GM12878 (cell line): ENCODE data around the gene IPPK. TPM values are rescaled to one million over a fixed set of nuclear protein-coding genes. Genes with fewer than 3 reads are reported as not detected.

Source experiments
- ATAC-seq: fragments of 200-7000 bp; cut with Tn5 transposase; 3 replicates; pipeline ENCODE4 v1.9.1; 2020; ENCODE audit warnings: mild to moderate bottlenecking, moderate library complexity
- BruUV-seq: library from RNA; stranded (reverse); fragments of 400-500 nt; replicated peaks from 2 replicates; lab custom pipeline; 2021; lab: Mats Ljungman, UMichigan
- CTCF ChIA-PET: fragments of 300-600 bp; sonication (Branson Sonifier 250); formaldehyde crosslinking; extraction: SDS; loops from one replicate; lab custom pipeline; 2021; ENCODE audit warnings: inconsistent platforms; lab: Yijun Ruan, JAX
- POLR2A ChIA-PET: fragments of 350-600 bp; formaldehyde crosslinking; extraction: SDS; loops from one replicate; lab custom pipeline; 2021; ENCODE audit warnings: inconsistent platforms; lab: Charles Lee
- RAD21 ChIA-PET: fragments of 300-600 bp; sonication (Branson Sonifier 250); formaldehyde crosslinking; loops from one replicate; lab custom pipeline; 2023; ENCODE audit warnings: antibody characterized with exemption; ENCODE audit not compliant: unreplicated experiment; lab: Charles Lee
- SMC1A ChIA-PET: fragments of 300-600 bp; sonication (Branson Sonifier 250); formaldehyde crosslinking; loops from one replicate; lab custom pipeline; 2023; ENCODE audit not compliant: unreplicated experiment, uncharacterized antibody; lab: Charles Lee
- DNase-seq: peaks from one replicate; pipeline ENCODE4 v3.0.0-alpha.2; 2011; ENCODE audit warnings: low read depth, low spot score
- FAIRE-seq: peaks from 3 replicates; lab custom pipeline; 2011; peaks lifted over from hg19 to GRCh38; lab: Jason Lieb, UNC
- H2AFZ ChIP-seq: 2 replicates; pipeline ENCODE4 v1.6.0; 2011; ENCODE audit warnings: low read depth, low read length, control low read depth; ENCODE audit not compliant: control insufficient read depth
- H3K27ac ChIP-seq: 2 replicates; pipeline ENCODE4 v1.5.1; 2011; ENCODE audit warnings: control low read depth; ENCODE audit not compliant: control insufficient read depth, insufficient read depth
- H3K27me3 ChIP-seq, 2 experiments: replicated peaks in 1 of 2; 2 replicates each; pipeline versions ENCODE4 v1.6.0 to v1.6.1; 2011; ENCODE audit warnings: low read length in 1 of 2; ENCODE audit not compliant: control insufficient read depth in 2 of 2, insufficient read depth in 2 of 2
- H3K36me3 ChIP-seq, 2 experiments: 2 replicates each; pipeline ENCODE4 v1.5.1; 2011; ENCODE audit warnings: low read length in 1 of 2; ENCODE audit not compliant: control insufficient read depth in 2 of 2, insufficient read depth in 2 of 2
- H3K4me1 ChIP-seq: 2 replicates; pipeline ENCODE4 v1.6.1; 2011; ENCODE audit warnings: mild to moderate bottlenecking, low read length, moderate library complexity, mixed read lengths; ENCODE audit not compliant: control insufficient read depth, insufficient read depth
- H3K4me2 ChIP-seq: 2 replicates; pipeline ENCODE4 v1.6.0; 2011; ENCODE audit warnings: control low read depth; ENCODE audit not compliant: control insufficient read depth, insufficient read depth
- H3K4me3 ChIP-seq: fragments of 200-600 bp; sonication (generic); 2 replicates; pipeline ENCODE4 v1.5.1; 2016
- H3K79me2 ChIP-seq: 2 replicates; pipeline ENCODE4 v1.6.0; 2011; ENCODE audit warnings: low read length; ENCODE audit not compliant: control insufficient read depth, insufficient read depth
- H3K9ac ChIP-seq: 2 replicates; pipeline ENCODE4 v1.8.0; 2011; ENCODE audit warnings: low read length, control low read depth, mixed read lengths; ENCODE audit not compliant: control insufficient read depth, insufficient read depth
- H3K9me3 ChIP-seq: replicated peaks from 3 replicates; pipeline ENCODE4 v1.5.1; 2011; ENCODE audit warnings: mild to moderate bottlenecking, low read length; ENCODE audit not compliant: control insufficient read depth, insufficient read depth
- H4K20me1 ChIP-seq: 2 replicates; pipeline ENCODE4 v1.6.0; 2011; ENCODE audit not compliant: control insufficient read depth, insufficient read depth
- BCL11A ChIP-seq: IDR thresholded peaks from 2 replicates; pipeline ENCODE4 v1.6.1; 2011; ENCODE audit warnings: low read depth, low read length
- BRCA1 ChIP-seq: IDR thresholded peaks from 2 replicates; pipeline ENCODE4 v1.6.1; 2011; ENCODE audit warnings: low read depth, low read length, improper control_type of control experiment
- HDAC2 ChIP-seq: fragments of 200-600 bp; sonication (generic); IDR thresholded peaks from 2 replicates; pipeline ENCODE4 v1.6.1; 2017
- MYC ChIP-seq: IDR thresholded peaks from 2 replicates; pipeline ENCODE4 v1.6.1; 2011; ENCODE audit warnings: mild to moderate bottlenecking, low read length, moderate library complexity, inconsistent platforms; ENCODE audit not compliant: insufficient read depth, insufficient replicate concordance, insufficient read length, severe bottlenecking
- PAX8 ChIP-seq: fragments of 450-650 bp; IDR thresholded peaks from 2 replicates; pipeline ENCODE4 v1.6.1; 2017; ENCODE audit warnings: mild to moderate bottlenecking, moderate library complexity
- RFX5 ChIP-seq: IDR thresholded peaks from 2 replicates; pipeline ENCODE4 v1.6.1; 2011; ENCODE audit warnings: low read depth, low read length, improper control_type of control experiment
- SMARCA5 ChIP-seq: fragments of 450-650 bp; IDR thresholded peaks from 2 replicates; pipeline ENCODE4 v1.6.1; 2017; ENCODE audit warnings: mild to moderate bottlenecking
- SP1 ChIP-seq: IDR thresholded peaks from one replicate; pipeline ENCODE4 v1.6.1; 2011; ENCODE audit warnings: low read depth, low read length
- ZNF207 ChIP-seq: fragments of 450-650 bp; IDR thresholded peaks from 2 replicates; pipeline ENCODE4 v1.6.1; 2014; ENCODE audit warnings: antibody characterized with exemption, mild to moderate bottlenecking, borderline replicate concordance
- ZNF217 ChIP-seq: fragments of 450-650 bp; IDR thresholded peaks from 2 replicates; pipeline ENCODE4 v1.6.1; 2017; ENCODE audit warnings: antibody characterized with exemption, mild to moderate bottlenecking
- ZNF622 ChIP-seq: fragments of 450-650 bp; IDR thresholded peaks from 2 replicates; pipeline ENCODE4 v1.6.1; 2017; ENCODE audit warnings: mild to moderate bottlenecking, inconsistent platforms
- ZSCAN29 ChIP-seq: fragments of 450-650 bp; IDR thresholded peaks from 2 replicates; pipeline ENCODE4 v1.6.1; 2017; ENCODE audit warnings: mild to moderate bottlenecking, moderate library complexity
- ZZZ3 ChIP-seq: IDR thresholded peaks from 2 replicates; pipeline ENCODE4 v1.6.1; 2011; ENCODE audit warnings: low read depth; ENCODE audit not compliant: control insufficient read depth, insufficient read length
- WGBS: methylation state at CpG from one replicate; pipeline ENCODE4 v1.1.6; 2016; ENCODE audit warnings: low lambda C conversion rate; ENCODE audit not compliant: insufficient replicate concordance, insufficient coverage; ENCODE audit errors: missing lambda C conversion rate; 5-methylcytosine and 5-hydroxymethylcytosine counted together
- in situ Hi-C: fragments of 300-500 bp; cut with MboI; formaldehyde crosslinking; loops from 9 replicates; pipeline ENCODE4 v1.14.3; 2018; ENCODE audit warnings: mixed read lengths
- intact Hi-C: fragments of 100-400 bp; cut with micrococcal nuclease; formaldehyde crosslinking; loops from one replicate; pipeline ENCODE4 v1.14.2; 2022; ENCODE audit not compliant: unreplicated experiment
- polyA plus RNA-seq, 11 experiments: library from polyadenylated mRNA; depleted of rRNA in 4 of 11; unstranded in 6 of 11; stranded (reverse) in 5 of 11; fragments of >200 nt; fragmentation: Nextera tagmentation in 4 of 11; fragmentation: Illumina TruSeq in 1 of 11; extraction: Ambion mirVana in 4 of 11; extraction: Trizol in 1 of 11; gene quantifications; 1 replicate in 1 of 11; 2 replicates in 10 of 11; pipeline versions ENCODE4 v1.2.1 to v1.2.3, GENCODE V29; 2011 to 2016; ENCODE audit warnings: inconsistent platforms in 2 of 11, missing spikeins in 2 of 11, low read depth in 1 of 11
- total RNA-seq, 4 experiments: library from RNA; depleted of rRNA in 3 of 4; stranded (reverse); fragments of >200 nt in 3 of 4; fragmentation: Illumina TruSeq in 1 of 4; extraction: Trizol in 1 of 4; gene quantifications; 2 replicates each; pipeline versions ENCODE4 v1.2.1 to v1.2.3, GENCODE V29; 2013 to 2021
- TF ChIP-seq, protein P1 (sequence below): fragments of 450-650 bp; IDR thresholded peaks from 2 replicates; pipeline ENCODE4 v1.6.1; 2016; ENCODE audit warnings: mild to moderate bottlenecking
- TF ChIP-seq, protein P2 (sequence below): fragments of 450-650 bp; conservative IDR thresholded peaks from 2 replicates; pipeline ENCODE4 v1.6.1; 2017; ENCODE audit warnings: mild to moderate bottlenecking, moderate library complexity
- TF ChIP-seq, protein P3 (sequence below): IDR thresholded peaks from 2 replicates; pipeline ENCODE4 v1.6.1; 2012; ENCODE audit warnings: low read depth, low read length, improper control_type of control experiment

Gene IPPK
- total and polyA plus RNA-seq, 10 of the 15 experiments (the other 5 are each of a cell fraction or from before 2014, with no cell fraction given) = 2.1 to 22.1 (median 11.4) TPM

DNA sequence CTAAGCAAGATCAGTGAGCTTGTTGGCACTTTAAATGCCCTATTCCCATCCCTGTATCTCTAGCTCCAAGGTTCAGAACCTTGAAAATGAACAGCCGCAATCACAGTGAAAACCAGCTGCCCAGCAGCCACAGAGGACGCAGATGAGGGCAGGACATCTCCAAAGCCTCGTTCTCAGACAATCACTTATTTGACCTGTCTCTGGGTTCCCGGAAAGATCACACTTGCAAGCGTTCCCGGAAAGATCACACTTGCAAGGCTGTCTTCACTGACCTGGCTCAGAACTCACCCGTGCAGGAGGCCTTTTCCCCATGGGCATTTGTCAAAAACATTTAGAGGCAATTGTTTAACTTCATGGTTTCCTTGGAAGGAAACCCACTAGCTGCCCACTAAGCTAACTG lies 25.7 kb downstream of the IPPK start:
- no peaks in the 10 kb centered on the region for H3K4me1 ChIP-seq
- ChIA-PET CTCF (interaction anchor here (0.7 kb wide), 1 partner anchor 10 kb away, joined by 3 read pairs; no protein-coding TSS in a partner anchor), SMC1A (interaction anchor here (0.7 to 1.2 kb wide), 2 partner anchors 10 to 778 kb away, joined by 3 to 6 read pairs; no protein-coding TSS in a partner anchor), POLR2A (no interaction called here), RAD21 (no interaction called here)
- H3K36me3 ChIP-seq = peaks cover 16 to 37% of the 10 kb centered on the region in 2 experiments
- H3K4me2 ChIP-seq = no peak overlapping the region
- no peaks in the 10 kb centered on the region for H3K27me3 ChIP-seq
- FAIRE-seq = no peak
- H2AFZ ChIP-seq = no peak overlapping the region
- TF ChIP-seq PAX8 (no peak), SP1 (no peak), ZNF217 (no peak)
- intact Hi-C loops = no loop called here
- no peak overlapping the region for H3K4me3 ChIP-seq
- no peaks in the 10 kb centered on the region for H3K79me2 ChIP-seq
- no peak for DNase-seq
- H3K9ac ChIP-seq = no peak overlapping the region
- no peak overlapping the region for H3K27ac ChIP-seq
- no peaks in the 10 kb centered on the region; the same call in 2 of the 3 replicates for H3K9me3 ChIP-seq
- no TSS peak for BruUV-seq
- no peak for ATAC-seq
- H4K20me1 ChIP-seq = no peaks in the 10 kb centered on the region
- 93% methylated on average over 7 of the region's 7 CpGs for WGBS
- in situ Hi-C loops = no loop called here

DNA sequence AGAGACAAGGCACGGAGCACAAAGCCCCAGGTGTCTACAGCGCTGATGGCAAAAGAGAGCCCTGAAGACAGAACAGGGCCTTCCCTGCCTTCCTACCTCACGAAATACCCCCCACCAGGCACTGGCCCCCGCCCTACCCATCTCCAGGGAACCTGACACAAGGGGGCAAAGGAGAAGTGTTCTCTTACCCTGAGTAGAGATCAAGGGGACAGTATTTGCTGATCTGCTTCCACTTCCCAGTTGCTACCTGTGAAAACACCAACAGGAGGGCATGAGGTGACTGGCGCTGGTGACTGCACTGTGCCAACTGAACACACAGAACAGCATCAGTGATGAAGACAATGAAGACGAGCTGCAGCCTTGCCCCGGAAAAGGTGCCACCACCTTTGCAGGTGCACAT lies 27.4 kb downstream of the IPPK start:
- Histone ChIP-seq H3K4me1 (no peaks in the 10 kb centered on the region), H3K4me2 (no peak overlapping the region), H3K36me3 (peaks cover 15 to 36% of the 10 kb centered on the region in 2 experiments), H4K20me1 (no peaks in the 10 kb centered on the region; the same call in 1 of the 2 replicates), H3K4me3 (no peak overlapping the region), H3K79me2 (no peaks in the 10 kb centered on the region), H2AFZ (no peak overlapping the region), H3K9ac (no peak overlapping the region), H3K27ac (no peak overlapping the region), H3K27me3 (no peaks in the 10 kb centered on the region), H3K9me3 (no peaks in the 10 kb centered on the region; the same call in 2 of the 3 replicates)
- FAIRE-seq = no peak
- ChIA-PET SMC1A (no interaction called here), POLR2A (no interaction called here), CTCF (no interaction called here), RAD21 (no interaction called here)
- no TSS peak for BruUV-seq
- in situ Hi-C loops (no loop called here), intact Hi-C loops (no loop called here)
- 87% methylated on average over 7 of the region's 7 CpGs for WGBS
- ATAC-seq = no peak
- DNase-seq = no peak
- TF ChIP-seq BCL11A = no peak
- TF ChIP-seq, protein P1, sequence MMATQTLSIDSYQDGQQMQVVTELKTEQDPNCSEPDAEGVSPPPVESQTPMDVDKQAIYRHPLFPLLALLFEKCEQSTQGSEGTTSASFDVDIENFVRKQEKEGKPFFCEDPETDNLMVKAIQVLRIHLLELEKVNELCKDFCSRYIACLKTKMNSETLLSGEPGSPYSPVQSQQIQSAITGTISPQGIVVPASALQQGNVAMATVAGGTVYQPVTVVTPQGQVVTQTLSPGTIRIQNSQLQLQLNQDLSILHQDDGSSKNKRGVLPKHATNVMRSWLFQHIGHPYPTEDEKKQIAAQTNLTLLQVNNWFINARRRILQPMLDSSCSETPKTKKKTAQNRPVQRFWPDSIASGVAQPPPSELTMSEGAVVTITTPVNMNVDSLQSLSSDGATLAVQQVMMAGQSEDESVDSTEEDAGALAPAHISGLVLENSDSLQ = no peak
- TF ChIP-seq MYC = no peak
- TF ChIP-seq, protein P2, sequence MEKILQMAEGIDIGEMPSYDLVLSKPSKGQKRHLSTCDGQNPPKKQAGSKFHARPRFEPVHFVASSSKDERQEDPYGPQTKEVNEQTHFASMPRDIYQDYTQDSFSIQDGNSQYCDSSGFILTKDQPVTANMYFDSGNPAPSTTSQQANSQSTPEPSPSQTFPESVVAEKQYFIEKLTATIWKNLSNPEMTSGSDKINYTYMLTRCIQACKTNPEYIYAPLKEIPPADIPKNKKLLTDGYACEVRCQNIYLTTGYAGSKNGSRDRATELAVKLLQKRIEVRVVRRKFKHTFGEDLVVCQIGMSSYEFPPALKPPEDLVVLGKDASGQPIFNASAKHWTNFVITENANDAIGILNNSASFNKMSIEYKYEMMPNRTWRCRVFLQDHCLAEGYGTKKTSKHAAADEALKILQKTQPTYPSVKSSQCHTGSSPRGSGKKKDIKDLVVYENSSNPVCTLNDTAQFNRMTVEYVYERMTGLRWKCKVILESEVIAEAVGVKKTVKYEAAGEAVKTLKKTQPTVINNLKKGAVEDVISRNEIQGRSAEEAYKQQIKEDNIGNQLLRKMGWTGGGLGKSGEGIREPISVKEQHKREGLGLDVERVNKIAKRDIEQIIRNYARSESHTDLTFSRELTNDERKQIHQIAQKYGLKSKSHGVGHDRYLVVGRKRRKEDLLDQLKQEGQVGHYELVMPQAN = no peak
- TF ChIP-seq, protein P3, sequence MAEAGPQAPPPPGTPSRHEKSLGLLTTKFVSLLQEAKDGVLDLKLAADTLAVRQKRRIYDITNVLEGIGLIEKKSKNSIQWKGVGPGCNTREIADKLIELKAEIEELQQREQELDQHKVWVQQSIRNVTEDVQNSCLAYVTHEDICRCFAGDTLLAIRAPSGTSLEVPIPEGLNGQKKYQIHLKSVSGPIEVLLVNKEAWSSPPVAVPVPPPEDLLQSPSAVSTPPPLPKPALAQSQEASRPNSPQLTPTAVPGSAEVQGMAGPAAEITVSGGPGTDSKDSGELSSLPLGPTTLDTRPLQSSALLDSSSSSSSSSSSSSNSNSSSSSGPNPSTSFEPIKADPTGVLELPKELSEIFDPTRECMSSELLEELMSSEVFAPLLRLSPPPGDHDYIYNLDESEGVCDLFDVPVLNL = no peak
- TF ChIP-seq BRCA1 = no peak
- TF ChIP-seq ZSCAN29 = no peak
- no peak for TF ChIP-seq RFX5
- TF ChIP-seq ZNF207 = no peak
- no peak for TF ChIP-seq ZNF622
- TF ChIP-seq HDAC2 = no peak
- no peak for TF ChIP-seq ZZZ3
- no peak for TF ChIP-seq SMARCA5
